Right kidney (tissue), 1 donor: ENCODE data around the gene TNFRSF1A.
"Not testable (repeated sequence)": the region's sequence is repeated elsewhere in the genome, so short reads cannot be mapped to it uniquely, and the experiment has no call there.

Experiments
- DNase-seq: peaks from one replicate; pipeline ENCODE4 v3.0.0-alpha.2; 2016

The TNFRSF1A gene

GRCh38 chr12:6306151-6306550 is 35.7 kb downstream of the TNFRSF1A start:
- no peak for DNase-seq

- no peak for DNase-seq
Observed at GRCh38 chr12:6303071-6303470, 38.8 kb downstream of the TNFRSF1A start.

GRCh38 chr12:6302621-6303020 is 39.3 kb downstream of the TNFRSF1A start:
- no peak for DNase-seq

- DNase-seq = no peak
Observed at GRCh38 chr12:6301721-6302120, 40.2 kb downstream of the TNFRSF1A start.

- no peak for DNase-seq
Observed at GRCh38 chr12:6297170-6297569, 44.7 kb downstream of the TNFRSF1A start.

GRCh38 chr12:6295094-6295811 is 46.6 kb downstream of the TNFRSF1A start:
- DNase-seq = no peak

GRCh38 chr12:6294156-6295093 is 47.5 kb downstream of the TNFRSF1A start:
- DNase-seq = no peak

GRCh38 chr12:6292606-6293005 is 49.3 kb downstream of the TNFRSF1A start:
- no peak for DNase-seq

GRCh38 chr12:6289906-6290305 is 52.0 kb downstream of the TNFRSF1A start:
- DNase-seq = not testable (repeated sequence)

GRCh38 chr12:6289081-6289480 is 52.8 kb downstream of the TNFRSF1A start:
- DNase-seq = not testable (repeated sequence)

GRCh38 chr12:6288235-6288634 is 53.6 kb downstream of the TNFRSF1A start:
- DNase-seq = no peak

- no peak for DNase-seq
Observed at GRCh38 chr12:6285532-6286306, 56.2 kb downstream of the TNFRSF1A start.

GRCh38 chr12:6285063-6285477 is 56.8 kb downstream of the TNFRSF1A start:
- DNase-seq = peak; percentile 69

GRCh38 chr12:6284273-6284672 is 57.6 kb downstream of the TNFRSF1A start:
- DNase-seq = no peak

GRCh38 chr12:6282453-6282840 is 59.4 kb downstream of the TNFRSF1A start:
- no peak for DNase-seq

- DNase-seq = no peak
Observed at GRCh38 chr12:6281081-6281809, 60.6 kb downstream of the TNFRSF1A start.

- no peak for DNase-seq
Observed at GRCh38 chr12:6280672-6281071, 61.2 kb downstream of the TNFRSF1A start.

- no peak for DNase-seq
Observed at GRCh38 chr12:6280053-6280469, 61.8 kb downstream of the TNFRSF1A start.

GRCh38 chr12:6279631-6280030 is 62.2 kb downstream of the TNFRSF1A start:
- no peak for DNase-seq

- DNase-seq = no peak
Observed at GRCh38 chr12:6279256-6279628, 62.6 kb downstream of the TNFRSF1A start.
